ENCODE results near the gene TSC1. TPM values are rescaled to one million over a fixed set of nuclear protein-coding genes. Genes with fewer than 3 reads are reported as not detected.

TSC1 gene
- total RNA-seq, 2 experiments from 2014 or later = 28.7 to 66.2 TPM

DNA sequence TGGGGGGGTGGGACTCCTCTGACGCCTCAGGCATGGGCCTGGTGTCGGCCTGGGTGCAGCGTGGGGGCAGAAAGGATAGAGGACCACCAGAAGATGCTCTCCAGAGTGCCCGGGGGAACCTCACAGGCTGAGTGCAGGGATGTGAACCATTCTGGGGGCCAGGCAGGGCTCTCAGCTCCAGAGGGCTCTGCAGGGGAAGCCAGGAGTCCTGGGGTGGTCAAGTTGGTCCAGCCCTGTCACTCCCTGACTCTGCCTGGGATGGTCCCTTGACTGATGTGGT, 40.6 kb upstream of the TSC1 start:
- ChIA-PET CTCF (ENCODE audit: unreplicated experiment) (no interaction called here), POLR2A (no interaction called here)
- Histone ChIP-seq H3K79me2 (ENCODE audit: insufficient read depth, low read depth, low read length) (no peaks in the 10 kb centered on the region), H4K20me1 (ENCODE audit: insufficient read depth, low read length) (no peaks in the 10 kb centered on the region), H3K36me3 (ENCODE audit: insufficient read depth, low read length) (no peaks in the 10 kb centered on the region), H3K4me2 (ENCODE audit: low read length) (no peak overlapping the region), H3K9me2 (ENCODE audit: insufficient read depth, low read length) (no peaks in the 10 kb centered on the region), H3K9me3 (ENCODE audit: low read length) (no peaks in the 10 kb centered on the region), H3K27ac (ENCODE audit: low read depth, low read length, poor library complexity, severe bottlenecking) (no peak overlapping the region), H2AFZ (ENCODE audit: low read length) (no peak overlapping the region), H3K4me1 (ENCODE audit: insufficient read depth, low read length, poor library complexity, severe bottlenecking) (no peaks in the 10 kb centered on the region), H3K4me3 (ENCODE audit: low read depth, low read length, poor library complexity, severe bottlenecking) (no peak overlapping the region)
- no TSS peak for BruUV-seq (replicated peaks)
- TF ChIP-seq, protein P1, sequence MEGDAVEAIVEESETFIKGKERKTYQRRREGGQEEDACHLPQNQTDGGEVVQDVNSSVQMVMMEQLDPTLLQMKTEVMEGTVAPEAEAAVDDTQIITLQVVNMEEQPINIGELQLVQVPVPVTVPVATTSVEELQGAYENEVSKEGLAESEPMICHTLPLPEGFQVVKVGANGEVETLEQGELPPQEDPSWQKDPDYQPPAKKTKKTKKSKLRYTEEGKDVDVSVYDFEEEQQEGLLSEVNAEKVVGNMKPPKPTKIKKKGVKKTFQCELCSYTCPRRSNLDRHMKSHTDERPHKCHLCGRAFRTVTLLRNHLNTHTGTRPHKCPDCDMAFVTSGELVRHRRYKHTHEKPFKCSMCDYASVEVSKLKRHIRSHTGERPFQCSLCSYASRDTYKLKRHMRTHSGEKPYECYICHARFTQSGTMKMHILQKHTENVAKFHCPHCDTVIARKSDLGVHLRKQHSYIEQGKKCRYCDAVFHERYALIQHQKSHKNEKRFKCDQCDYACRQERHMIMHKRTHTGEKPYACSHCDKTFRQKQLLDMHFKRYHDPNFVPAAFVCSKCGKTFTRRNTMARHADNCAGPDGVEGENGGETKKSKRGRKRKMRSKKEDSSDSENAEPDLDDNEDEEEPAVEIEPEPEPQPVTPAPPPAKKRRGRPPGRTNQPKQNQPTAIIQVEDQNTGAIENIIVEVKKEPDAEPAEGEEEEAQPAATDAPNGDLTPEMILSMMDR (conservative IDR thresholded peaks at IDR 0.05; ENCODE audit: low read length) = no peak
- TF ChIP-seq EZH2phosphoT487 (IDR thresholded peaks at IDR 0.05; ENCODE audit: borderline replicate concordance, low read depth, low read length) = no peak
- no peak for DNase-seq (ENCODE audit: low spot score)
- intact Hi-C loops (cut with micrococcal nuclease; ENCODE audit: unreplicated experiment) = no loop called here

DNA sequence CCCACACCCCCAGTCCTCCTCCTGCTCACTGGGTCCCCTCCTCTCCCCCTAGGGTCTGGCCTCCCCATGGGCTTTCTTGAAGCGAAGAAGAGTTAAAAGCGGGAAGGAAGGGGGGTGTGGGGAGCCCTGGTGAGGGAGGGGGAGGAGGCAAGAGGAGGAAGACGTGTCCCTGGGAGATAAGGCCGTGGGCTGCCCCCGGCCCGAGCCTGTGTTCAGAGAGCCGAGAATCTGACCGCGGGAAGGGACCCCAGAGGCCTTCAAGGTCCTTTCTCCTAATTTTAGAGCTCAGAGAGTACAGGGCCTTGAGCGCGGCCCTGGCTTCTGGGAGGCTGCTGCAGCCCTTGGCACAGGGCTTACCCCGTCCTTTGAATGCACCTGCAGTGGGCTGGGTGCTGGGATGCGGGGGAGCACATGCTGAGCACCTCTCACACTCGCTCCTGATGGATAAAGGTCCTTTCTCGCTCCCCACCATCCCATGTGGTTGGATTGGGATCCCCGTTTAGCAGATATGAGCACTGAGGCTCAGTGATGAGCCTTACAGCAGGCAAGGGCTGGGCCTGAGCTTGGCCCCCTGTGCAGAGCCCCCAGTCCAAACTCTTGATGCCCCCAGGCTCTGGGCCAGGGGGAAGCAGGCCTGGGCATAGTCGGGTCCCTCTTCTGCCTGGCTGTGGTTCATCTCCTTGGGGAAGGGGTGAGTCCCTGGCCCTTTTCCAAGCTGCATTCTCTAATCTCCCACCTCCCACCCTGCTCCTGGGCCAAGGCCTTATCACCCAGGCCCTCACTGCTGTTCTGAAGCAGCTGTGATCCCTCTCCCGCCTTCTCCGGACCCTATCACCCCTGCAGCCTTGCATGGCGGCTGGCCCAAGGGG, 40.0 kb upstream of the TSC1 start:
- BruUV-seq (replicated peaks) = no TSS peak
- H3K9me3 ChIP-seq (ENCODE audit: low read length) = no peaks in the 10 kb centered on the region
- POLR2A ChIA-PET = no interaction called here
- no peak for DNase-seq (ENCODE audit: low spot score)
- H2AFZ ChIP-seq (ENCODE audit: low read length) = no peak overlapping the region
- H3K4me1 ChIP-seq (ENCODE audit: insufficient read depth, low read length, poor library complexity, severe bottlenecking) = no peaks in the 10 kb centered on the region
- H3K36me3 ChIP-seq (ENCODE audit: insufficient read depth, low read length) = no peaks in the 10 kb centered on the region
- no peak overlapping the region for H3K4me3 ChIP-seq (ENCODE audit: low read depth, low read length, poor library complexity, severe bottlenecking)
- H3K9me2 ChIP-seq (ENCODE audit: insufficient read depth, low read length) = no peaks in the 10 kb centered on the region
- no peaks in the 10 kb centered on the region for H3K79me2 ChIP-seq (ENCODE audit: insufficient read depth, low read depth, low read length)
- H3K4me2 ChIP-seq (ENCODE audit: low read length) = no peak overlapping the region
- intact Hi-C loops (cut with micrococcal nuclease; ENCODE audit: unreplicated experiment) = no loop called here
- TF ChIP-seq EZH2phosphoT487 (IDR thresholded peaks at IDR 0.05; ENCODE audit: borderline replicate concordance, low read depth, low read length) = no peak
- TF ChIP-seq, protein P1 (conservative IDR thresholded peaks at IDR 0.05; ENCODE audit: low read length) = no peak
- no peak overlapping the region for H3K27ac ChIP-seq (ENCODE audit: low read depth, low read length, poor library complexity, severe bottlenecking)
- CTCF ChIA-PET (ENCODE audit: unreplicated experiment) = no interaction called here
- no peaks in the 10 kb centered on the region for H4K20me1 ChIP-seq (ENCODE audit: insufficient read depth, low read length)

DNA sequence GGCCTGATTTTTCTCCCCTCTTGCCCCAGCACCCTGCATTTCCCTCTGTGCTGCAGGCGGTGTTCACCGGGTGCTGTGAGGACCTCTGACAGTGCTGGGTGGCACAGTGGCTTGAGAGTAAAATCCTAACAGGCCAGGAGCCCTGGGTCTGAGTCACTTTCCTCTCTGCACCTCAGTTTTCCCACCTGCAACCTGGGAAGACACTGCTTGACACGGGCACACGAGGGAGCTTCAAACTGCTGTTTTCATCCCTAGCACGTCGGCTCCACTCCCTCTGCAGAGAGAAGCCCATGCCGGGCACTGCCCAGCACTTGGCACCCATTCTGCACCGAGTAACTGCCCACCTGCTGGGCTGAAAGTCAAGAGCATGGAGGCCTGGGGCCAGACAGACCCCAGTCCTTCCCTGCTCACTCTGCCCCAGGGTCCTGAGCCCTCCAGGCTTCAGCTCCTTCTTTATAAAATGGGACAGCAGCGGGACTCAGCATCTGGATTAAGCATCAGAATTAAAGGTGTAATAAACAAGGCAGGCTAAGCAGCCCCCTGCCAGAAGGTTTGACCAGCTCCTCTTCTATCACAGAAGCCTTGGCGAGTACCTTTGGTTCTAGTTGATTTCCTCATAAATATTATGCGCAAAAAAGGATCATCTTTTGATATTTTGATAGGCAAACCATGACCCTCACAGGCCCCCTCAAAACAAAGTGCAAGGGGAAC, 39.2 kb upstream of the TSC1 start:
- intact Hi-C loops (cut with micrococcal nuclease; ENCODE audit: unreplicated experiment) = no loop called here
- no peaks in the 10 kb centered on the region for H3K9me3 ChIP-seq (ENCODE audit: low read length)

More for the DNA sequence above, 39.2 kb upstream of the TSC1 start:
- H3K27ac ChIP-seq (ENCODE audit: low read depth, low read length, poor library complexity, severe bottlenecking) = no peak overlapping the region
- TF ChIP-seq EZH2phosphoT487 (IDR thresholded peaks at IDR 0.05; ENCODE audit: borderline replicate concordance, low read depth, low read length) = no peak
- TF ChIP-seq, protein P1 (conservative IDR thresholded peaks at IDR 0.05; ENCODE audit: low read length) = no peak
- DNase-seq (ENCODE audit: low spot score) = no peak
- H3K4me1 ChIP-seq (ENCODE audit: insufficient read depth, low read length, poor library complexity, severe bottlenecking) = peaks cover 4% of the 10 kb centered on the region
- ChIA-PET CTCF (ENCODE audit: unreplicated experiment) (no interaction called here), POLR2A (no interaction called here)
- no peak overlapping the region for H2AFZ ChIP-seq (ENCODE audit: low read length)
- no peaks in the 10 kb centered on the region for H3K79me2 ChIP-seq (ENCODE audit: insufficient read depth, low read depth, low read length)
- no TSS peak for BruUV-seq (replicated peaks)
- no peaks in the 10 kb centered on the region for H4K20me1 ChIP-seq (ENCODE audit: insufficient read depth, low read length)
- H3K9me2 ChIP-seq (ENCODE audit: insufficient read depth, low read length) = no peaks in the 10 kb centered on the region
- no peak overlapping the region for H3K4me2 ChIP-seq (ENCODE audit: low read length)
- no peak overlapping the region for H3K4me3 ChIP-seq (ENCODE audit: low read depth, low read length, poor library complexity, severe bottlenecking)
- H3K36me3 ChIP-seq (ENCODE audit: insufficient read depth, low read length) = no peaks in the 10 kb centered on the region

Measured in OCI-LY7 (cell line).